Endodermal cell (in vitro differentiated cells): ENCODE results near the gene MSL3B.

Experiments
- DNase-seq: peaks from one replicate; pipeline ENCODE4 v3.0.0-alpha.2; 2017
- H3K27ac ChIP-seq: 2 replicates; pipeline ENCODE4 v1.5.1; 2013; ENCODE audit warnings: mild to moderate bottlenecking, low read depth, low read length, moderate library complexity
- H3K27me3 ChIP-seq: 2 replicates; pipeline ENCODE4 v1.6.1; 2013; ENCODE audit warnings: mild to moderate bottlenecking, low read length, moderate library complexity; ENCODE audit not compliant: insufficient read depth, control insufficient read depth, poor library complexity, severe bottlenecking
- H3K36me3 ChIP-seq: 2 replicates; pipeline ENCODE4 v1.7.0; 2013; ENCODE audit warnings: mild to moderate bottlenecking, low read length, moderate library complexity; ENCODE audit not compliant: control insufficient read depth, insufficient read depth
- H3K4me1 ChIP-seq: one replicate; pipeline ENCODE4 v1.7.0; 2013; ENCODE audit warnings: low read length; ENCODE audit not compliant: control insufficient read depth, insufficient read depth
- H3K4me3 ChIP-seq: 2 replicates; pipeline ENCODE4 v1.5.1; 2013; ENCODE audit warnings: mild to moderate bottlenecking, low read length, moderate library complexity
- H3K9ac ChIP-seq: 2 replicates; pipeline ENCODE4 v1.6.1; 2013; ENCODE audit warnings: mild to moderate bottlenecking, low read length, moderate library complexity; ENCODE audit not compliant: poor library complexity, severe bottlenecking; ENCODE audit errors: extremely low read depth
- H3K9me3 ChIP-seq: 2 replicates; pipeline ENCODE4 v1.6.1; 2013; ENCODE audit warnings: mild to moderate bottlenecking, low read length, moderate library complexity; ENCODE audit not compliant: control insufficient read depth
- H3K27ac Mint-ChIP-seq: 2 replicates; pipeline ENCODE4 v1.8.0; 2020; ENCODE audit warnings: mixed read lengths
- H3K27me3 Mint-ChIP-seq: 2 replicates; pipeline ENCODE4 v1.8.0; 2021; ENCODE audit warnings: mild to moderate bottlenecking, mixed read lengths; ENCODE audit not compliant: insufficient read depth
- H3K36me3 Mint-ChIP-seq: 2 replicates; pipeline ENCODE4 v1.8.0; 2020; ENCODE audit warnings: low read depth, mixed read lengths
- H3K4me1 Mint-ChIP-seq: 2 replicates; pipeline ENCODE4 v1.8.0; 2020; ENCODE audit warnings: mixed read lengths
- H3K4me3 Mint-ChIP-seq: 2 replicates; pipeline ENCODE4 v1.8.0; 2020; ENCODE audit warnings: mild to moderate bottlenecking, moderate library complexity, mixed read lengths
- H3K9me3 Mint-ChIP-seq: 2 replicates; pipeline ENCODE4 v1.8.0; 2020; ENCODE audit warnings: mild to moderate bottlenecking, mixed read lengths
- CTCF ChIP-seq: fragments of 200-600 bp; sonication (generic); conservative IDR thresholded peaks from 2 replicates; pipeline ENCODE4 v1.5.0; 2021; ENCODE audit warnings: antibody characterized with exemption, mild to moderate bottlenecking
- WGBS, 2 experiments: methylation state at CpG; one replicate each; pipeline versions ENCODE4 v1.1.5 to v1.1.7; 2013; ENCODE audit warnings: missing lambda C conversion rate in 2 of 2, mixed read lengths in 1 of 2; ENCODE audit not compliant: insufficient coverage in 1 of 2, insufficient read length in 1 of 2; 5-methylcytosine and 5-hydroxymethylcytosine counted together

Gene MSL3B

DNA sequence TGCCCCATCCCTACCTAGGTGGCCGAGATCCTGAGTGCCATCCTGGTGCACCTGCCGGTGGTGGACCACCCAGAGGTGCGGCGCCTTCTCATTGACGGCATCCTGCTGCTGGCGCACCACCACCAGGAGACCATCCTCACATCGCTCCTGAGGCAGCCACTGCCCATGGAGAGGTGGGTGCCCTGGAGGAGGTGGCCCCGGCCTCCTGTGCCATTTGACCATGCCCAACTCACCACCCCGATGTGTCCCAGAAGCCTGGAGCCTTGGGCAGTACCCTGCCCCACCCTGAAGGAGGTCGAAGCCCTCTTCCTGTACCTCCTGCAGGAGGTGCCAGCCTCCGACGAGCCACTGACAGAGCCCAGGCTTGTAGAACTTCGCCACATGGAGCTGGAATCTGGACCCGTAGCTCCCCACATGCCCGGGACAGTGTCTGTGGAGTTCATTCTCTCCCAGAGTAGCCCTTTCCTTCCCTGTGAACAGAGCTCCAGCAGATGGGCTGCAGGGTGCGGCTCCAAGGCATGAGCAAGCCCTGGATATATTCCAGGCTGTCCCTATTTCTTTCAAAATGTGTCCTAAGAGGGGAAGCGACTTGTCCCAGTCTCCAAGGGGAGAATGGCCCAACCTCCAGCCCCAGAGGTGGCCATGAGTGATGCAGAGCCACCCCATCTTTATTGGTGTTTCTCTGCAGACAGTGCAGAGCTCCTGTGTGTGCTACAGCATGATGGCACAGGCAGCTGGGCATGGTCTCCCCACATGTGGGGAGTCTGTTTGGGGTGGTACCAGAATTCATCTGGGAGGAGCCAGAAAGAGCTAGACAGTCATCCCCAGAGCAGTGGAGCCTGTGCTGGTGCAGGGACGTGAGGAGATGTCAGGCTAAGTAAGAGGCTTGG is 48.1 kb downstream of the MSL3B start:
- Mint-ChIP-seq H3K27ac (peak overlapping the region; percentile 5), H3K36me3 (no peaks in the 10 kb centered on the region), H3K27me3 (no peaks in the 10 kb centered on the region), H3K4me3 (no peak overlapping the region), H3K4me1 (peaks cover 4% of the 10 kb centered on the region), H3K9me3 (no peaks in the 10 kb centered on the region)
- Histone ChIP-seq H3K9ac (no peak overlapping the region), H3K4me1 (no peaks in the 10 kb centered on the region), H3K27ac (no peak overlapping the region), H3K36me3 (no peaks in the 10 kb centered on the region), H3K4me3 (no peak overlapping the region), H3K9me3 (no peaks in the 10 kb centered on the region), H3K27me3 (no peaks in the 10 kb centered on the region)
- 89 to 94% methylated on average over 9 to 18 of the region's 18 CpGs for whole genome bisulfite sequencing, 2 experiments
- TF ChIP-seq CTCF: no peak
- DNase-seq: peak; percentile 36

DNA sequence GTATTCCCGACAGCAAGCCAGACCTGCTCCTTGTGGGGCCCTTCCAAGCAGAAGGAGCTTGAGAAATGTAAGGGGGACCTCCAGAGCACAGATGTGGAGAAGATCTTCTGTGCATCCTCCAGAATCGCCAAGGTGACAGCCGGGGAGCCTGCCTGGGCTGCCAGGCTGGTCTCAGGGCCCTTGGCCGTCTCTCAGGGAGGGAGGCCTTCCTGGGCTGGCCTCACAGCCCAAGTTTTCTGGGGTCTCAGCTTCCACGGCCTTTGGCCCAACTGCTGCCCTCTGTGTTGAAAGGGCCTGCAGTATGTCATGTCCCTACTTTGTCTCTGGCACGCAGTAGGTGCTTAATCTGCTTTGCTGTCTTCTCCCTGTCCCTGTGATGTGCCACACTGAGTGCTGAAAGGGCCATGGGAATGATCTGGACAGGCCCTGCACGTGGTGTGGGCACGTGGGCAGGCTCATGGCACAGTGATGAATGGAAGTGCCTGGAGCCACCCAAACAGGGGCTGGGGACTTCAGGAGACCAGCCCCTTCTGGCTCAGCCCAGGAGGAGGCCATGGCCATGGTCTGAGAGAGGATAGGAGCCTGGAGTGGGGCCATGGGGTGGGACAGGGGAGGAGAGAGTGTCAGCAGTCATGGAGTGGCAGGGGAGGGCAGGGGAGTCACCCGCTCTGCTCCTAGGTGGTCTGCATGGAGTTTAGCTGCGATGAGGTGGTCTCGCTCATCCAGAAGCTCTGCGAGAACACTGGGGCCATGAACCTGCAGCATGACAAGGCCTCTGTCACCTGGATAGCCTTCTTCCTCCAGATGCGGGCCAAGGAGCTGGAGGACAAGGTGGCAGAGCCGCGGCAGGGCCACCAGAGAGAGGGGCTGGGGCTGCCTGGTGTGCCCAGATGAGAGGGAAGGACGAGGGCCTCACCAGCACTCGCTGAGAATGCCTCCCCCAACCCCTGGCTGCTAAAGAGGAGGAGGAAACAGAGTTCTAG is 49.3 kb downstream of the MSL3B start:
- no peak overlapping the region for H3K4me3 ChIP-seq
- Mint-ChIP-seq H3K27me3 (no peaks in the 10 kb centered on the region), H3K4me1 (no peaks in the 10 kb centered on the region), H3K27ac (no peak overlapping the region), H3K36me3 (no peaks in the 10 kb centered on the region), H3K9me3 (no peaks in the 10 kb centered on the region), H3K4me3 (no peak overlapping the region)
- WGBS, 2 experiments: 71 to 80% methylated on average over 9 to 17 of the region's 17 CpGs
- H3K9ac ChIP-seq: no peak overlapping the region
- no peak overlapping the region for H3K27ac ChIP-seq
- H3K36me3 ChIP-seq: no peaks in the 10 kb centered on the region
- no peaks in the 10 kb centered on the region for H3K27me3 ChIP-seq
- no peak for TF ChIP-seq CTCF
- no peaks in the 10 kb centered on the region for H3K4me1 ChIP-seq
- H3K9me3 ChIP-seq: no peaks in the 10 kb centered on the region
- peak; percentile 31 for DNase-seq

DNA sequence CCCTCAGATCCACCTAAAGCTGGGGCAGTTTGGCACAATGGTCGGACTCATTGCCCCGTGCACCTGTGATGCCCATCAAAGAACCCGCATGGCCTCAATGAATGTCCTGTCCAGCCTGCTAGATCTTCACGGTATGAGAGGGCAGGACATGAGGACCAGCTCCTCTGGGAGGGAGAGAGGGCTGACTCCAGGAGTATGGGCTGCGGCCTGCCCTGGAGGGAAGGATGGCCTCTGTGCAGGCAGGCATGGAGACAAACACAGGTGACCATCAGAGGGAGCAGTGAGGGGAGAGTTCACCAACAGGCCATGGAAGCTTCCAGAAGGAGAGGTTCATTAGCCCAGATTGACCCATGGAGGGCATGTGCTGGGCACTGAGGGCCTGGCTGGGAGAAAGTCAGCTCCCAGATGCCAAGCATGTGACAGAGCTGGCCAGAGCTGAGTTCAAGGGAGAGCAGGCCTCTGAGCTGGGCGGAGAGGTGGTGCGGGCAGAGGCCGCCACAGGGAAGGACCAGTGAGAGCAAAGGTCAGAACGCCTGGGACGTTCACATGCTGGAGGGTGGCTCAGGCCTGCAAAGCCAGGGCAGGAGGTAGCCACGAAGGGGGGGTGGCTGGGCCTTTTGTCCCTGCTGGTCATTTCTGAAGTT is 50.1 kb downstream of the MSL3B start:
- no peak for TF ChIP-seq CTCF
- DNase-seq: peak; percentile 30
- Histone ChIP-seq H3K9me3 (no peaks in the 10 kb centered on the region), H3K27me3 (no peaks in the 10 kb centered on the region), H3K27ac (no peak overlapping the region), H3K36me3 (no peaks in the 10 kb centered on the region), H3K4me1 (no peaks in the 10 kb centered on the region), H3K9ac (no peak overlapping the region), H3K4me3 (no peak overlapping the region)
- Mint-ChIP-seq H3K4me1 (no peaks in the 10 kb centered on the region), H3K27me3 (no peaks in the 10 kb centered on the region), H3K27ac (no peak overlapping the region), H3K36me3 (no peaks in the 10 kb centered on the region), H3K9me3 (no peaks in the 10 kb centered on the region), H3K4me3 (no peak overlapping the region)
- 94 to 97% methylated on average over 9 to 11 of the region's 11 CpGs for WGBS, 2 experiments
